Measurements from ENCODE around the gene BAAT. TPM values are rescaled to one million over a fixed set of nuclear protein-coding genes. Genes with fewer than 3 reads are reported as not detected.
A peak's percentile ranks its signal among the peaks of the same experiment; 100 is the strongest.

BAAT gene
- total RNA-seq, 1 experiment from 2014 or later, result not detected

DNA sequence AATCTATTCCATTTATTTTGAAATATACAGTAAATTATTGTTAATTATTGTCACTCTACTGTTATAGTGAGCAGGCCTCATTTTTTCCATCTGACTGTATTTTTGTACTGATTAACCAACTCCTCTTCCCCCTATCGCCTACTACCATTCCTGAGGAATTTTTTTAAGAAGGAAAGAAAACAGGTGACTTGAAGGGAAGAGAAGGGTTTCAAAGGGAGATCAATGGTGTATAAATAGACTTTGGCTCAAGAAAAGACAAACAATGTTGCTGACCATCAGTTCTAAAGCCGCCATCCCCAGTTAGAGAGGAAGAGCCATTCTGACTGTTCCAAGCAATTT is 69.7 kb downstream of the BAAT start:
- no peak for DNase-seq (ENCODE audit: low read depth)

DNA sequence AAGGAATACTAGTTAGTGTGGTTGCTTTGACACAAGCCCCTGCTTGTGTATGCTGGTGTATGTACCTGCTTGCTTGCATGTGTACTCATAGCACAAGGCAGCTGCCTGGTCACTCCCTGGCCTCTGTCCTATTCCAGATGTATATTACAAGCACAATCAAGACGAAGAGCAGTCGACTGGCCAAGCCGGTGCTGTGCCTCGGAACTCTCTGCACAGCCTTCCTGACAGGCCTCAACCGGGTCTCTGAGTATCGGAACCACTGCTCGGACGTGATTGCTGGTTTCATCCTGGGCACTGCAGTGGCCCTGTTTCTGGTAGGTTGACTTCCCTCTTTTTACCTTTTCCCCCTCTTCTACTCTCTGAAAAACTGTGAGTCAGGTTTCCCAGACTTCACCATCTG is 72.1 kb downstream of the BAAT start:
- DNase-seq (ENCODE audit: low read depth), result no peak

DNA sequence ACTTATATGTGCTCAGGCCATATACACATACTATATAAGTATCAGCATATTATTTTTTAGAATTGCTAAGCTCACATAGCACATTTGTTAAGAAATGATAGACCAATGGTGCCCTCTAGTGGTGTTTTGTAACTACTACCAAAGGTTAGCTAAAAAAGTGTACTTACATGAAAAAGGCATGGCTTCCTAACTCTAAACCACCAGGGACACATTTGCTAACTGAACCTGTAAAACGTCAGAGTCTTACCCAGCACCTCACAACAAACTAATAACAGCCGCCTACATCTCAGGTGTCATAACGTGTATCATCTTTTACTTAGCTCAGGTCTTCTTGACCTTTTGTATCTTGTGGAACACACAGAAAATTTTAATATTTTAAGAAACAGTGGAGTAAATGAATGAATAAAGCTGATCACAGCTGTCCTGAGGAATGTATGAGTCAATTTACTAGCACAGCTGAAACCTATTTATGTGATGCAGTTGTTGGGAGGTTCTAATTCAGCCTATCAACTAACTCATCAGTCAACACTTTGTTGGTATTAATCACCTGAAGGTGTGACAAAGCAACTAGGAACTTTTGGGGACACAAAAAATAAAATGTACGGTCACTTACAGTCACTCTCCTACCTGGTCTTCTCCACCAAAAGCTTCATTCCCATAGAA is 72.9 kb downstream of the BAAT start:
- DNase-seq (ENCODE audit: low read depth), result peak; percentile 75

DNA sequence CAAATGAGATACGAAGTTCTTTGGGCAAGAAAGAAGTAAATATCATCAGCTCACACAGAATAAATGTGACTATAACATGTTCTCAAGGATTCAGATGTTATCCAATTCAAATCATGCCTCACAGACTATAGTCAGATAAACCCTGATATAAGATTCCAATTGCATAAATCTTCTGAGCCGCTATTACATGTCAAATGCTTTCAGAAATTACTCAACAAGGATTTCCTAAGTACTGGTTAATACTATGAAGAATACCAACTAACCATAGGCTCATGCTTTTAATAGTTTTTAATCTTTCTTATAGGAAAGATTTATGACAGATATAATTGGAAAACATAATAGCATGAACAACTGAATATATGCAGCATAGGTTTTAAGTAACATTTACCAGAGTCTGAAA is 73.6 kb downstream of the BAAT start:
- no peak for DNase-seq (ENCODE audit: low read depth)

Other genes starting within 250 kb of the BAAT start
- gene MRPL50, start 13.6 kb upstream of the BAAT start, total RNA-seq (2014; rRNA removed; shearing (Covaris generic)), result 29.2 and 34.4 TPM in 2 replicates
- 11.1 and 15.1 TPM in 2 replicates for gene ZNF189, start 13.8 kb upstream of the BAAT start, total RNA-seq (2014; rRNA removed; shearing (Covaris generic))
- gene ALDOB, start 50.8 kb upstream of the BAAT start, total RNA-seq (2014; rRNA removed; shearing (Covaris generic)), result not detected in 2 replicates
- 24.9 and 35.0 TPM in 2 replicates for gene RNF20, start 148.8 kb upstream of the BAAT start, total RNA-seq (2014; rRNA removed; shearing (Covaris generic))
- not detected in 2 replicates for gene PPP3R2, start 210.0 kb upstream of the BAAT start, total RNA-seq (2014; rRNA removed; shearing (Covaris generic))

Data from M059J (cell line).